Measurements from ENCODE around the gene P2RX3. TPM values are rescaled to one million over a fixed set of nuclear protein-coding genes. Genes with fewer than 3 reads are reported as not detected.
A peak's percentile ranks its signal among the peaks of the same experiment; 100 is the strongest.

Gene P2RX3
- total RNA-seq, 1 experiment from 2014 or later: 0.15 TPM

- no peak overlapping the region for H3K4me3 Mint-ChIP-seq
- H2AFZ ChIP-seq (ENCODE audit: low read length): no peak overlapping the region
- H3K56ac ChIP-seq (ENCODE audit: insufficient read length, low read depth, low read length): no peak overlapping the region
- H3K23me2 ChIP-seq (ENCODE audit: insufficient read length, low read depth, low read length, poor library complexity, severe bottlenecking): peaks cover 6% of the 10 kb centered on the region
- H3K18ac ChIP-seq (ENCODE audit: insufficient read length, low read depth, low read length): no peak overlapping the region
- no peak overlapping the region for H3K27ac Mint-ChIP-seq
- no peak for TF ChIP-seq CTCF (conservative IDR thresholded peaks at IDR 0.05)
- peaks cover 2% of the 10 kb centered on the region; the same call in 1 of the 2 replicates for H3K79me2 ChIP-seq (ENCODE audit: insufficient read depth, low read length)
- no peak overlapping the region for H2AK5ac ChIP-seq (ENCODE audit: insufficient read length, low read length)
- peak; percentile 83 for DNase-seq
- no peaks in the 10 kb centered on the region for H3K9me3 Mint-ChIP-seq
- no peak overlapping the region for H3K23ac ChIP-seq (ENCODE audit: insufficient read length, low read depth, low read length)
- no peaks in the 10 kb centered on the region for H3K9me3 ChIP-seq (ENCODE audit: control insufficient read depth, low read depth, low read length)
- no peak overlapping the region for H4K8ac ChIP-seq (replicated peaks; ENCODE audit: insufficient read length, low read depth, low read length)
- H2BK120ac ChIP-seq (ENCODE audit: low read depth, low read length, poor library complexity, severe bottlenecking): no peak overlapping the region
- no peak overlapping the region for H2BK5ac ChIP-seq (ENCODE audit: insufficient read length, low read length)
- peaks cover 2% of the 10 kb centered on the region for H3K79me1 ChIP-seq (ENCODE audit: insufficient read depth, low read depth, low read length, poor library complexity, severe bottlenecking)
- H3K4me1 Mint-ChIP-seq: peaks cover 20 to 21% of the 10 kb centered on the region in 2 experiments
- H2BK20ac ChIP-seq (ENCODE audit: low read depth, low read length, poor library complexity, severe bottlenecking): no peak overlapping the region
- no peak overlapping the region for H3T11ph ChIP-seq (ENCODE audit: low read length)
- no peak overlapping the region for H4K5ac ChIP-seq (ENCODE audit: insufficient read length, low read depth, low read length)
- no peak overlapping the region for H2BK15ac ChIP-seq (ENCODE audit: low read depth, low read length)
- H3K9ac ChIP-seq (ENCODE audit: extremely low read depth, insufficient read length, low read length): no peak overlapping the region
- H3K27me3 Mint-ChIP-seq (ENCODE audit: low read depth): no peaks in the 10 kb centered on the region
- H4K20me1 ChIP-seq (ENCODE audit: control insufficient read depth, insufficient read depth, insufficient read length): no peaks in the 10 kb centered on the region
- H3K27me3 ChIP-seq (ENCODE audit: insufficient read depth, low read length): no peaks in the 10 kb centered on the region
- no CpG with 5 or more reads among the region's 8 CpGs for WGBS (ENCODE audit: extremely low coverage, insufficient read length, low lambda C conversion rate)
- no peak overlapping the region for H2BK12ac ChIP-seq (ENCODE audit: insufficient read length, low read depth, low read length)
- peaks cover 20 to 25% (median 20%) of the 10 kb centered on the region in 3 experiments for H3K36me3 Mint-ChIP-seq (ENCODE audit: insufficient read depth in 1 of 3, low read depth in 3 of 3)
- no peak overlapping the region for H3K4ac ChIP-seq (ENCODE audit: low read depth, low read length)
- H4K91ac ChIP-seq (ENCODE audit: insufficient read length, low read depth, low read length): no peak overlapping the region
- H3K4me2 ChIP-seq (ENCODE audit: insufficient read depth, insufficient read length, low read length): no peak overlapping the region
- H3K27ac ChIP-seq (ENCODE audit: insufficient read length, low read depth, low read length): no peak overlapping the region
- H3K4me1 ChIP-seq (ENCODE audit: insufficient read depth, low read length): peaks cover 21% of the 10 kb centered on the region
- no peak overlapping the region for H3K14ac ChIP-seq (ENCODE audit: insufficient read depth, low read length)
Observed at GRCh38 chr11:57315491-57315890, 22.7 kb upstream of the P2RX3 start.

All from H9 (cell line).